HL-60 (cell line): ENCODE results near the gene LAPTM5.

Experiments
- DNase-seq, 2 experiments: peaks; one replicate each; pipeline ENCODE4 v3.0.0-alpha.2; 2010 to 2020; ENCODE audit warnings: low read depth in 1 of 2, low spot score in 1 of 2
- H3K27ac ChIP-seq: fragments of 250-450 bp; sonication (Bioruptor Pico); replicated peaks from 2 replicates; pipeline ENCODE4 v1.5.1; 2020; ENCODE audit warnings: mild to moderate bottlenecking, moderate library complexity
- H3K27me3 ChIP-seq: fragments of 250-450 bp; sonication (Bioruptor Pico); 2 replicates; pipeline ENCODE4 v1.5.1; 2021; ENCODE audit warnings: mild to moderate bottlenecking, moderate library complexity; ENCODE audit not compliant: insufficient read depth, poor library complexity, severe bottlenecking
- H3K4me3 ChIP-seq: replicated peaks from 2 replicates; pipeline ENCODE4 v1.5.1; 2011; ENCODE audit warnings: mild to moderate bottlenecking, control low read depth, low read length; ENCODE audit not compliant: insufficient read depth
- CTCF ChIP-seq: IDR thresholded peaks from one replicate; pipeline ENCODE4 v1.5.1; 2011; ENCODE audit warnings: low read length, control low read depth, inconsistent platforms; ENCODE audit not compliant: insufficient read depth
- GABPA ChIP-seq: IDR thresholded peaks from 2 replicates; pipeline ENCODE4 v1.6.1; 2012; ENCODE audit warnings: low read depth
- POLR2AphosphoS5 ChIP-seq: IDR thresholded peaks from 2 replicates; pipeline ENCODE4 v1.6.1; 2012; ENCODE audit warnings: low read depth
- REST ChIP-seq: IDR thresholded peaks from 2 replicates; pipeline ENCODE4 v1.6.1; 2012; ENCODE audit warnings: low read depth; ENCODE audit not compliant: insufficient replicate concordance
- SPI1 ChIP-seq: IDR thresholded peaks from 2 replicates; pipeline ENCODE4 v1.6.1; 2012; ENCODE audit warnings: low read depth, mild to moderate bottlenecking, borderline replicate concordance

The LAPTM5 gene

GRCh38 chr1:30755334-30755733 lies 2.2 kb downstream of the LAPTM5 start:
- Histone ChIP-seq H3K27ac (peak overlapping the region; percentile 96; the same call in 1 of the 2 replicates), H3K27me3 (no peaks in the 10 kb centered on the region), H3K4me3 (peak overlapping the region; percentile 69)
- TF ChIP-seq SPI1: no peak
- no peak for TF ChIP-seq CTCF
- no peak for TF ChIP-seq POLR2AphosphoS5
- no peak for TF ChIP-seq GABPA
- TF ChIP-seq REST: no peak
- DNase-seq: no peak

GRCh38 chr1:30754684-30755171 lies 2.8 kb downstream of the LAPTM5 start:
- DNase-seq: peak in 1 of 2 experiments; percentile 72
- Histone ChIP-seq H3K4me3 (peak overlapping the region; percentile 69), H3K27me3 (no peaks in the 10 kb centered on the region), H3K27ac (peak overlapping the region; percentile 63)
- TF ChIP-seq SPI1 (no peak), REST (no peak), GABPA (no peak), POLR2AphosphoS5 (peak; percentile 71)

GRCh38 chr1:30753660-30754123 lies 3.9 kb downstream of the LAPTM5 start:
- Histone ChIP-seq H3K4me3 (peak overlapping the region; percentile 15), H3K27me3 (no peaks in the 10 kb centered on the region), H3K27ac (peak overlapping the region; percentile 63)
- TF ChIP-seq SPI1 (peak; percentile 60), GABPA (no peak)
- peak in 1 of 2 experiments; percentile 80 for DNase-seq

- H3K4me3 ChIP-seq: no peak overlapping the region; the same call in 1 of the 2 replicates
- peak overlapping the region; percentile 63 for H3K27ac ChIP-seq
- DNase-seq: no peak
- H3K27me3 ChIP-seq: no peaks in the 10 kb centered on the region
- TF ChIP-seq POLR2AphosphoS5: no peak
- TF ChIP-seq SPI1: no peak
- TF ChIP-seq GABPA: no peak
- no peak for TF ChIP-seq REST
- TF ChIP-seq CTCF: no peak
Measured at GRCh38 chr1:30753118-30753517, 4.5 kb downstream of the LAPTM5 start.
